GM19328 (cell line): ENCODE data around the gene BAHCC1.

Source experiments
- ATAC-seq: cut with Tn5 transposase; IDR thresholded peaks from one replicate; pipeline ENCODE4 v1.9.1; 2021; ENCODE audit warnings: mild to moderate bottlenecking, moderate library complexity; ENCODE audit not compliant: unreplicated experiment

The BAHCC1 gene

GRCh38 chr17:81458628-81459027 is 63.4 kb downstream of the BAHCC1 start:
- no peak for ATAC-seq

DNA sequence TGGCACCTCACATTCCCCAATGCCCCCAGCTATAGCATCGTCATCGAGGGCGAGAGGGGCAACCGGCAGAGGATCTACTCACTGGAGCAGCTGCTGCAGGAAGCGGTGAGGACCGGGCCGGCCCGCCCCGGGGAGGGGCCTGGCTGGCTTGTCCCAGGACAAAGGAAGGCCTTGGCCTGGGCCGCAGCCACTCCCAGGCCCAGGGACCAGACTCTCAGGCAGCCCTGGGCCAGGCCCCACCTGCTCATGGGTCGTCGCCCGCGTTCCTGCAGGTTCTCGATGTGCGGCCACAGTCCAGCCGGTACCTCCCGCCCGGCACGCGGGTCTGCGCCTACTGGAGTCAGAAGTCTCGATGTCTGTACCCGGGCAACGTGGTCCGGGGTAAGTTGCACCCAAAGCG is 64.0 kb downstream of the BAHCC1 start:
- no peak for ATAC-seq

- no peak for ATAC-seq
Measured at GRCh38 chr17:81459864-81460263, 64.6 kb downstream of the BAHCC1 start.

GRCh38 chr17:81460856-81461460 is 65.7 kb downstream of the BAHCC1 start:
- no peak for ATAC-seq

DNA sequence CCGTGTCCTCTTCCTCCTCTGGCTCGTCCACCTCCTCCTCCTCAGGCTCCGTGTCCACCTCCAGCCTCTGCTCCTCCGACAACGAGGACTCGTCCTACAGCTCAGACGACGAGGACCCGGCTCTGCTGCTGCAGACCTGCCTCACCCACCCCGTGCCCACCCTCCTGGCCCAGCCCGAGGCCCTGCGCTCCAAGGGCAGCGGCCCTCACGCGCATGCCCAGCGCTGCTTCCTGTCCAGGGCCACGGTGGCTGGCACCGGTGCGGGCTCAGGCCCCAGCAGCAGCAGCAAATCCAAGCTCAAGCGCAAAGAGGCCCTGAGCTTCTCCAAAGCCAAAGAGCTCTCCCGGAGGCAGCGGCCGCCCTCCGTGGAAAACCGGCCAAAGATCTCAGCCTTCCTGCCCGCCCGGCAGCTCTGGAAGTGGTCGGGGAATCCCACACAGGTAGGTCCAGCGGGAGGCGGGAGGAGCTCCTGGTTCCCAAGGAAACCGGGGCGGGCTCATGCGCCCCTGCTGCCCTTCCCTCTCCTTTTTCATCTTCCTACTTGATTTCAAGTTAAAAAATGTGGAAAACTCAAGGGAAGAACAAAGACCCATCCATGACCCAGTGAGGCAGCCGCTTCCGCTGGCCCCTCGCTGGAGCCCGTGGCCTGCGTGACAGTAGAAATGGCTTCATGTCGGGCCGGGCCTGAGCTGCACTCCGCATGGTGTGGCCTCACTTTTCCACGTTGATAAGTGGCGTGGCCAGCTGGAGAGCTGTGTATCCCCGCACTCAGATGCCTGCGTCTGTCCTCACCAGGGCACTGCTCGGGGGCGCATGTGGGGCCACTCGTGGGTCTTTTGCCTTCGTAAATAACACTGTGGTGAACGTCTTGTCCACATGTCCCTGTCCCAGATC is 66.6 kb downstream of the BAHCC1 start:
- no peak for ATAC-seq

- no peak for ATAC-seq
Measured at GRCh38 chr17:81462506-81463125, 67.4 kb downstream of the BAHCC1 start.

- ATAC-seq = no peak
Measured at GRCh38 chr17:81463506-81463905, 68.2 kb downstream of the BAHCC1 start.

DNA sequence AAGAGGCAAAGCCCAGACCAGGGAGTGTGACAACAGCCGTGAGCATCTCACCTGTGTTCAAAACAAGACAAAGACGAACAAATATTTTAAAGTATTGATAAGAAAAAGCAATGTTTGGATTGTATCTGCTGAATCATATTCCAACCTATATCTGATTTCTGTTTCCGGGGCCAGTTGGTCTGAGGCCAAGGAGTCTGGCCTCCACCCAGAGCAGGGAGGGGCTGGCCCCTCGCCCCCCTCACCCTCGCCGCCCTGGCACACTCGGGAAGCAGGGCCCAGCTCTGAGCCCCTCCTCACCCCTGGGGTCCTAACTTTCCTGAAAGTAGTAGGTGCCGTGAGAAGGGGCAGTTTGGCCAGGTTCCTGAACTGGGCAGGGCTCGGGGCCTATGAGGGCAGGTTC is 69.3 kb downstream of the BAHCC1 start:
- no peak for ATAC-seq

GRCh38 chr17:81465910-81466309 is 70.7 kb downstream of the BAHCC1 start:
- ATAC-seq = no peak

DNA sequence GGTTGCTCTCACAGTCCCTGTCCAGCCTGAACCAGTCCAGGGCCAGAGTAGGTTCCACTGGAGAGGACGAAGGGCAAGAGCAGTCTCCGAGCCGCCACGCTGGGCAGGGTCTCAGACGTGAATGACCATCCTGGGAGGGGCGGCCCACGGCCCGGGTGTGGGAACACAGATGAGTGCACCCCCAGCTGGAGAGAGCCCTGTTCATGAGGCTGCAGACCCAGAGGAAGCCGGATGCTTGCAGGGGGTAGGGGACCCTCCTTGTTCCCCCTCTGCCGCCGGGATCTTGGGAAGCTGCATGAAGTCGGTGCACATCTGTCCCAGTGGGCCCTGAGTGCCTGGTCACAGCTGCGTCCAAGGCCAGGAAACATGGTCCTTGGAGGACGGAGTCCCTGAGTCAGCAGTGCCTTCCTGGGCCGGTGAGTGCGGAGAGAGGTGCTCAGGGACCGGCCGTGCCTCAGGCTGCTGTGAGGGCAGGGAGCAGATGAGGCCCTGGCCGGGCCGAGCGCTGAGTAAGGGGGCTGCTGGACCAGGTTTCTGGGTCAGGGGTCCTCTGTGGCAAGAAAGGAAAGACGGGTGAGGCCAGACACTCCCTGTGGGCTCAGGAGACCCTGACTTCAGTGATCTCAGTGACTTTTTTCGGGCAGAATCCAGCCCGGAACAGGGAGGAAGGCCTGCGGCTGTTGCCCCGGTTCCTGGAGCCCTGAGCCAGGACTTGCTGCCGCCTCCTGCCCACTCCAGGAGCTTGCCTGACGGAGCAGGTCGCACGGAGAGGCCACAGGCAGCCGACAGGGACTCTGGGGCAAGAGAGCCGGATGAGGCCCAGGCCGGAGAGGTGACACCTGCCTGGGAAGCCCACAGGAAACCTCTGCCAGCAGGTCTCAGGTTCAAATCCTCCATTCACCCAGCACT is 71.6 kb downstream of the BAHCC1 start:
- ATAC-seq = no peak

DNA sequence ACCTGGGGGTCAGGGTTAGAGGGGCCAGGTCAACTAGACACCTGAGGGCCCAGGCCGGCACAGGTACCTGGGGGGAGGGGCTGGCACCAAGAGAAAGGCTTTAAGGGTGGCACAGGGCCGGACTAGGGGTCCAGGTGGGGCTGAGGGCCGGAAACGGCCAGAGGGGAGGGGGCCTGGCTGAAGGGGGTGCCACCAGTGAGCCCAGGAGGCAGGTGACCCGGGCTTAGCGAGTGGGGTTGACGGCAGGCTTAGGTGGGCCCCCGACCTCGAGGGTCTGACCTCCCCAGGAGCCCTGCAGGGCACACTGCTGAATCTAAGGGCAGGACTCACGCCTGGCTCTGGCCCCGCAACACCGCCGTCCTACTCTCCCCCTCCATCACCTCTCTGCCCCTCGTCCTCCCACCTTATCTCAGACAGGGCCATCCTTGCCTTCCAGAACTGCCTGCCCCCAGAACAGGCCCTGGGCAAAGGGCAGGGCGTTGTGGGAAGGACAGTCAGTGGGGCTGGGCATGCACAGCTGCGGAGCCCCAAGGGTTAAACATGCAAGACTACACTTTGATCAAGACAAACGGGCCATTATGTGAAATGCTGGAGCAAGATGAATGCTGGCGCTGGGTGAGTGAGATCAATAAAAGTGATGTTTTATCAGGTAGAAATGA is 73.0 kb downstream of the BAHCC1 start:
- ATAC-seq = no peak

- ATAC-seq = no peak
Measured at GRCh38 chr17:81468770-81469121, 73.5 kb downstream of the BAHCC1 start.

DNA sequence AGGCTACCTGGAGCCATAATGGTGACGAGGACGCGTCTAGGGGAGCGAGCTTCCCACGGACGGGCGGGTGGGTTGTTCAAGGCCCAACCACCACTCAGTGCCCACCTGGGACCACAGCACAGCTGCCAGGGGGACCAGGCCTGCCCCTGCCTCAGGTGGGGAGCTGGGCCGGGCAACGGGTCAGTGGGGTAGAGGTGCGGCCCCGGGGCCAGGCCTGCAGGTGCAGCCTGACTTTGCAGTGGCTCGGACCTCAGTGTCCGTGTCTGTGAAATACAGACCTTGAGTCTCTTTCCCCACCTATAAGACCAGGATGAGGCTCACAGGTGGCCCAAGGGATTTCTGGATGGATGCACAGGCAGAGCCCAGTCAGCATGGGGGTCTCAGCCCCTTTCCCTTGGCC is 74.0 kb downstream of the BAHCC1 start:
- ATAC-seq = no peak

GRCh38 chr17:81470270-81470943 is 75.2 kb downstream of the BAHCC1 start:
- ATAC-seq = no peak

GRCh38 chr17:81470944-81471817 is 75.9 kb downstream of the BAHCC1 start:
- no peak for ATAC-seq

DNA sequence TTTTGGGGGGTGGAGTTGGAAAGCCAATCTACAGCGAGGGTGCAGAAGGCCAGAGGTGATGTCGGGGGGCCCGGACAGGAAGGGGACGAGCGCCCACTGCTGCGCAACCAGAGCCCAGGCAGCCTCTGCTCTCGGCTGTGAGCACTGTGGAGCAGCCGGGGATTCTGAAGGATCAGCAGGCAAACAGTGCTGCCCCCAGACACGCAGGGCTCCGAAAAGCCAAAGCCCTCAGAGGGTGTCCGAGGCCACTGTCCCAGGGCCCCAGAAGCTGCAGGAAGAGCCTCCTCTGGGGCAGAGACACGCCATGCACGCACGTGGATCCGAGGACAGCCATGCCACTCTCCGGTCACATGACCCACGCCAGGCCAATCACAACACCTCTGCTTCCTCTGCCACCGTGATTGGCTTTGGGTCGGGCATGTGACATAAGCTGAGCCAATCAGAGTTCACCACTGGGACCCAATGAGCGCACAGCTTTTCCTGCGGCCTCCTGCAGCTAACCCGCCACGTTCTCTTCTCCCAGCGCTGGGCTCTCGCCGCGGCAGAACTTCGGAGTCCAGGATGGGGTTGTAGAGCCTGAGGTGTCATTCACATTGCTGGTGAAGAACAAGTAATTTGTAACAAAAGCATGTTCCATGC is 76.7 kb downstream of the BAHCC1 start:
- ATAC-seq = no peak

GRCh38 chr17:81473019-81473418 is 77.8 kb downstream of the BAHCC1 start:
- no peak for ATAC-seq

DNA sequence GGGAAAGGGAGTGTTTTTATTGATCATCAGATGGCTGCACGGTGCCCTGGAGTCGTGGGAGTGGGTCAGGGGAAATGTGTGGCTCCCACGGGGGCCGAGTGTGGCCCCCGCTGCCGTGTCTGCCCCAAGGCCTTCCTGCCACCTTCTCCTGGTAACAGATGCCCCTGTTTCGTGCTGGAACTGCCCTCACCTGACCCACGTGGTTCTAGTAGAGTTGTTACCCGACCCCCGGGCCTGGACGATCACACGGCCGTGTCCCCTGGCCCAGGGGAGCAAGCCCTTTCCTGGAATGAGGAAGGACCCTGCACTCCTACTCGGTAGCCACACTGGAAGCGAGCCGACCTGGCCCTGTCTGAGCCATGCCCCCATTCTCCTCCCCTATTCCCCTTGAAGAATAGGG is 79.7 kb downstream of the BAHCC1 start:
- no peak for ATAC-seq

- ATAC-seq = no peak
Measured at GRCh38 chr17:81476097-81476496, 80.8 kb downstream of the BAHCC1 start.
